Kidney tubule cell (primary cell): ENCODE measurements around the gene GRB10.
A peak's percentile ranks its signal among the peaks of the same experiment; 100 is the strongest.

Experiments used
- DNase-seq: peaks from one replicate; pipeline ENCODE4 v3.0.0-alpha.2; 2018; ENCODE audit warnings: low spot score

Gene GRB10

GRCh38 chr7:50653126-50653864, 129.4 kb downstream of the GRB10 start:
- DNase-seq = no peak

DNA sequence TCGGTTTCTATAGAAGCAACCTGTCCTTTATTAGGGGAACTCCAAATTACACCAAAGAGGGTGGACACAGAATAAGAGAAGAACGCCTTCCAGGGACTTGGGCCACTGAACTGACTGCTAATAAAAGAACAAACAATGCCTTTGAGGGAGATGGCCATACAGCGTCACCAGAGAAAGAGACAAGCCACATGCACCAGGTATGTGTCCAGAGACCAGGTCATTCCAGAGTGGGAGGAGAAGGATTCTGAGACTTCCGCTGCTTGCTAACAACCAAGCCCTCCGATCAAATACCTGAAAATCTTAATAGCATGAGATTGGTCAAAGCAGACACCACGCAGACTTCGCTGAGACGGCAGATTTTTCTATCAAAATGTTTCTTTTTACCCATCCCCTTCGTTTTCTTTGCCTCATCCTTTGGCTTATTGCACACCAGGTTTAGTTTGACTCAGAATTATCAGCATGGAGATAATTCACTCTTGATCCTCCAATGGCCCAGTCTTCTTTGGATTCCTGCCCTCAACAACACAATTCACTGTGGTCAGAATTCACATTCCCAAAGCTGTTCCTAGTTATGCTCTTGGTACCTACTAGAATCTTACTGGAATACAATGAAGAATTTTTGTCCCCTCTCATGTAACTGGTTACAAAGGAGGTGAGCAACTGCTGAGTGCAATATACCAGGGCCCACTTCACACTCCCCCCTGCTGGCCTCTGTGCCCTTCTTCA, 130.1 kb downstream of the GRB10 start:
- no peak for DNase-seq

GRCh38 chr7:50651271-50651989, 131.3 kb downstream of the GRB10 start:
- peak; percentile 12 for DNase-seq

DNA sequence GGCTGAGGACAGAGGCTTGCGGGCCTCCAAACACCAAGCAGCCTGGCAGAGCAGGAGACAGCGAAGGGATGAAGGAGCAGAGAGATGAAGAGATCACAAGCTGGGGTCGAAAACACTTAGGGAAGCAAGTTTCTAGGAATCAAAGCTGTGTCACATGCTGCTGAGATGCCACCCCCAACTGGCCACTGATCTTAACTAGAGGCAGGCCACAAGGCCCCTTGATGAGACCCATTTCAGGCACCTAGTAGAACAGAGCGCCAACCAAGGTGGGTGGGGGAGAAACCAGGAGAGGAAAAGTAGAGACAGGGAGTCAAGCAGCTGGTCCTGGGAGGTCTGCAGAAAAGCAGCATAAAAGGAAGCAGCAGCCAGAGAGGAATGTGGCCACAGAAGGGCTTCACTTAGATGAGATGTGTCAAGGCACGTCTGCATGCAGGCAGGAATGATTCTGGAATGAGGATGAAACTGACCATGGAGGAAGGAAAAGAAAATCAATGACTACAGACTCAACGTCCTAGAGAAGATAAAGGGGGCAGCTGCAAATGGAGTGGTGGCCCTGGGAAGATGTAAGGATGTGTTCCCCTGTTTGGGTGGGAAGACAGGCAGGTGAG, 132.5 kb downstream of the GRB10 start:
- DNase-seq = no peak

DNA sequence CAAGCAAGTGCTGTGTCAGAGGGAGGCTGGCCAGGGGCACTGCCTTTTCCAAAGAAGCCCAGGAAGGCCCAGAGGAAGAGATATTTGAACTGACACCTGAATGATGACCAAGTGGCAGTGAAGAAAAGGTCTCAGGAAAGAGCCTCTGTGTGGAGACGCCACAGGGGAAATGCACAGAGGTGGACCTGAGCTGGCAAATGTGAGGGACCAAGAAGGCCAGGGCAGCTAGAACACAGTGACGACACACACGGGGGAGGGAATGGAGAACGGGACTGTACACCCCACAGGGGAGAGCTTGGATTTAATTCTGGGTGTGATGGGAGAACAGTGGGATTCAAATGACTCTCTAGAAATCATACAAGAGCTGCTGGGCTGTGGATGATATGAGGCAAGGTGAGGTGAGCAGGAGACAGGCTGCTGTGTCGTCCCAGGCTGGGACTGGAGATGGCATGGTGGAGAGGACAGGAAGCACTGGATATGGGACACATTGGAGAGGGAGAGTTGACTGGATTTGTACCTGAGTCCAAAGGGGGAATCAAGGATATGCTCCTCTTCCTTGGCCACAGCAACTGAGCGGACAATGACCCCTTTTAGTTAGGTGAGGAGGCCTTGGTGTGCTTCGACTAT, 133.3 kb downstream of the GRB10 start:
- no peak for DNase-seq

GRCh38 chr7:50648570-50649169, 134.0 kb downstream of the GRB10 start:
- DNase-seq = no peak

DNA sequence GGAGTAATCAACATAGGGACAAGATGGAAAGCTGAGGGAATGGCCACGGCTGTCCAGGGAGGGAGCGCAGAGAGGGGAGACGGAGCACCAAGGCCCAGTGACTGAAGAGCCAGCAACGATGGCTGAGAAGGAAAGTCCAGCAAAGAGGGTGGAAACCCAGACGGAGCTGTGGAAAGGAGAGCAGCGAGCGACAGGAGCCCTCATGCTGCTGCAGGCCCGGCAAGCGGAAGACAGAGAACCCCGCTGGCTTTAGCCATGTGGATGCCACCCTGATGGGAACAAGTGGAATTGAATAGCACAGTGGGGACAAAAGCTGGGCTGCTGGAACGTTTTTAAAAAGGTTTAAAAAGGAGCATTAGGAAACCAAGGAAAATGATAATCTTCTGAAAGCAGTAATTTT, 134.6 kb downstream of the GRB10 start:
- no peak for DNase-seq

DNA sequence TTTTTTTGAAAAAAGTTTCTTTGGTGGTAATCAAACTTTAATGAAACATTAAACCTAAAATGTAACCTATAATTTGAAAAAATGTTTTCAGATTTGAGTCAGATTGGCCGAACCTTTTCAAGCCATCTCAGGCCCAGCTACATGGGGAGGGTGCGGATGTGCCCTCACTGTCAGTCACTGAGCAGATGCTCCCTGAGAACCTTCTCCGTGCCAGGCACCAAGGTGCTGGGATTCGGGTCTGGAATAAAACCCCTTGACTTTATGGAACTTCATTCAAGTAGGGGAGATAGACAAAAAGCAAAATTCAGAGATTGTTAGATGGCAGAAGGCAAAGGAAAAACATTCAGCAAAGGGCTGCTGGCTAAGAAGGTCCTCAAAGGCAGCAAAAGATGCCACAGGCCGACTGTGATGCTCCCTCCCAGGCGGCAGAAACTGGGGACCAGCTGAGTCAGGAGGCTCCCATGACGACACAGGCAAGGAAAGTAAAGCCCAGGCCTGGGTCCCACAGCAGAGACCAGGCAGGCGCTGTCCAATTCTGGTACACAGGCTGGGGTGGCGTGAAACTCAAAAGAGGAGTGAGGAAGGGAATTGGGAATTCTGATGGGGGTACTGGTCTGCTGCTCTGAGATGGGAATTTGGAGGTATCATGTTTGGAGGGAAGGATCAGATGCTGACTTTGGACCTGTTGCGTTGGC, 135.3 kb downstream of the GRB10 start:
- DNase-seq = no peak

DNA sequence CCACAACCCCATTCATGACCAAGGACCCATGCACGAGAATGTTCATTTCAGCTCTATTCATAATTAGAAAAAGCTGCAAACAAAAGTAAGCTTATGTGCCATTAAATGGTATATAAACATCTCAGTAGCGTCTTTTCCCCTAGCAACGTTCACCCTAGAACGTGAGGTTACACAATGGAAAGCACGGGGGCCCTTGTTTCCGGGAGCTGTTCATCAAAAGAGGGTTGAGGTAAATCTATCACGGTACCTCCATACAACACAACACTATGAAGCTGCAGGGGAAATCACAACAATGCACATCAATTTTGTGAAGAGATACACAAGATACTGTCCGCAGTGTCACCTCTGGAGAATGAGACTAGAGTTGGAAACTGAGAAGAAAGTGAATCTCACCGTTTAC, 136.6 kb downstream of the GRB10 start:
- no peak for DNase-seq

GRCh38 chr7:50645186-50645585, 137.5 kb downstream of the GRB10 start:
- DNase-seq = no peak

GRCh38 chr7:50644586-50644985, 138.1 kb downstream of the GRB10 start:
- no peak for DNase-seq

DNA sequence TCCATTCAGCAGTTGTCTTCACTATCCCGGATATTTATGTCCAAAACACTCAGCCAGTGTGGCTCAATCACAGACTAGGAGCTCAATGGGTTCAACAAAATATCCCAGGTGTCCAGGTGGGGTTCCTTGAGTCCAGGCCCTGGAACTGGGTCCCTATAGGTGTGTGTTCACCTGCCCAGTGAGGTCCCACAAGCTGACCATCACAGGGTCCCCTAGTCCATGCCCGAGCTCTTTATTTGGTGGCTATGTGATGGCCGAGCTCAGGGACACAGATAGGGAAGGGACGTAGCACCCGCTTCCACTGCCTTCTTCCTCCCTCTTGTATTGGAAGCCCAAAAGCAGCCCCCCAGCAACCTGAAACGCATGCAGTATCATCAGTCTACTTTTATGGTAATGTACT, 138.6 kb downstream of the GRB10 start:
- no peak for DNase-seq

DNA sequence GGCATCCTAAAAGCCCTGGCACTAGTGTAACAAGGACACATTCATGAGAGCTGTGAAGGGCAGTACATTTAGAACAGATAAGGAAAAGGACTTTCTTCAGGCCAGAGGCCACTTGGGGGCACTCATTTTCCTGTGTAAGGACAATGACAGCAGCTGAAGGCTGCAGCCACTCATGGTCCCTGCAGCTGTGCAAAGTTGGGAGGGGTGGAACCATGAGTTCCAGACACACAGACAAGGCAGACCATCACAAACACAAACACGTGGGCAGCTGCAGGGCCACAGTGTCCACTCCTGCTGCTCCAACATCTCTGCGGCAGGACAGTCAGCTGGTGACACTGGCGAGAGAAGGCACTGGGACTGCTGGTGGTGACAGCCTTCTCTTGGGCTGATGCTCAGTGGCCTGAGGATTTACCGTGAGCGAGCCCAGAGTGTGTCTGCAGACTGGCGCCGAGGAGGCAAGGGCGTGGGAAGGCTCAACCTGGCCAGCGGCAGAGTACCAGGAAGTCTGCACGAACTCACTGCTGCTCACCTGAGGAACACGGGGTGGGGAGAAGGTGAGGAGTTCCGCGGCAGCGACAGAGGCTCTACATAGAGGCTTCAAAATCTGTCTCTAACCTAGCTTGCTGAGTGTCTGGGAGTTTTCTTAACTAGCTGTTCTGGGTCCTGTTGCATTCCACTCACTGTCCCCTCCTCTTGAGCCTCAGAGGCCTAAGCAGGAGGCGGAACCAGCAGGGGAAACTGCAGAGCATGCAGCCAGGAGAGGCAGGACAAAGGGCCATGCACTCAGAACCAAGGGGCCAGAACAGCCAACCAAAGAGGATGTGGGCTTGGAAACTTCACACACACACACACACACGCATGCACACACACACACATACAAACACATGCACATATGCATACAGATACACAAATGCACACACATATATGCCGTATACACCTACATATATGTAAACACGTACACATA, 141.0 kb downstream of the GRB10 start:
- DNase-seq = no peak

GRCh38 chr7:50640779-50641178, 141.9 kb downstream of the GRB10 start:
- DNase-seq = no peak

DNA sequence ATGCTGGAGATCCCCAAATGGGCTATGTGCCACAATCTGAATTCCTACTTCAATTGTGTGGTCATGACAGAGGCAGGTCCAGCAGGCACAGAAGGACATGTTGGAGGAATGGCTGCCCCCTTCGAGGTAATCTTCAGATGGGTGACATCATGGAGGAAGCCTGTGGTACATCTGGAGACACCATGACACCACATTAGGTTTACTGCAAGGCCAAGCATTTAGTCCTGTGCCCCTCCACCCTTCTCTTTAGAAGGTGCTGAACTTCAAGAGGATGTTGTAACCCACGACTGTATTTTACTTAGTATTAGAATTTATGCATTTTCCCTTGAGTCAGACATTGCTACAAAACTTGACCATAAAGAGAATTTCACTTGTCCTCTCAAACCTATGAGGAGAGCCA, 142.4 kb downstream of the GRB10 start:
- no peak for DNase-seq

DNA sequence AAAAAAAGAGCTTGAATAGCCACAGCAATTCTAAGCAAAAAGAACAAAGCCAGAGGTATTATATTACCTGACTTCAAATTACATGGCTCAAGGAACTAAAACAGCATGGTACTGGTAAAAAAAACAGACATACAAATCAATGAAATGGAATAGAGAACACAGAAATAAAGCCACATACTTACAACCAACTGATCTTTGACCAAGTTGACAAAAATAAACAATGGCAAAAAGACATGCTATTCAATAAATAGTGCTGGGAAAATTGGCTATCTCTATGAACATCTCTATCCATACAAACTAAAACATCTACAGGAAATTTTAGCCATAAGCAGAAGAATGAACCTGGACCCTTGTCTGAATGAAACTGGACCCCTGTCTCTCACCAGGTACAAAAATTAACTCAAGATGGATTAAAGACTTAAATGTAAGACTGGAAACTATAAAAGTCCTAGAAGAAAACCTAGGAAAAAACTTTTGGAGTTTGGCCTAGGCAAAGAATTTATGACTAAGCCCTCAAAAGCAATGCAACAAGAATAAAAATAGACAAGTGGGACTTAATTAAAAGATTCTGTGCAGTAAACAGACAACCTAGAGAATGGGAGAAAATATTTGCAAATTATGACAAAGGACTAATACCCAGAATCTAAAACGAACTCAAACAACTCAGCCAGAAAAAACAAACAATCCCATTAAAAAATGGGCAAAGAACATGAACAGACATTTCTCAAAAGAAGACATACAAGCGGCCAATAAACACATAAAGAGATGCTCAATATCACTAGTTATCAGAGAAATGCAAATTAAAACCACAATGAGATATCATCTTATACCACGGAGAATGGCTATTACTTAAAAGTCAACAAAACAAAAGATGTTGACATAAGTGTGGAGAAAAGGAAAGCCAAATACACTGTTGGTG, 144.7 kb downstream of the GRB10 start:
- no peak for DNase-seq

- no peak for DNase-seq
Observed at GRCh38 chr7:50634378-50634777, 148.3 kb downstream of the GRB10 start.

- no peak for DNase-seq
Observed at GRCh38 chr7:50633414-50633710, 149.3 kb downstream of the GRB10 start.
